Left colon (tissue), 2 donors: ENCODE data around the gene ZNF383. TPM values are rescaled to one million over a fixed set of nuclear protein-coding genes. Genes with fewer than 3 reads are reported as not detected.
"Not testable (repeated sequence)": the region's sequence is repeated elsewhere in the genome, so short reads cannot be mapped to it uniquely, and the experiment has no call there.

Experiments
- ATAC-seq: fragments of 200-7000 bp; cut with Tn5 transposase; one replicate; pipeline ENCODE4 v1.9.1; 2020; ENCODE audit warnings: mild to moderate bottlenecking, moderate library complexity
- DNase-seq, 2 donors: peaks; one replicate each; pipeline ENCODE4 v3.0.0-alpha.2; 2020
- intact Hi-C, 2 donors: fragments of 100-400 bp; cut with DNase I in 1 of 2; cut with micrococcal nuclease in 1 of 2; formaldehyde crosslinking; loops; one replicate each; pipeline versions ENCODE4 v1.11.2 to v1.14.0; 2022; cut with DNase I, micrococcal nuclease
- long read RNA-seq: library from polyadenylated mRNA; unstranded; transcript quantifications from one replicate; pipeline ENCODE4 v2.0.0, GENCODE V29; 2021
- total RNA-seq, 2 donors: library from RNA; stranded (reverse); fragmentation: NEBNext Ultra II Directional; extraction: Animal tissue kit (Norgen Biotek cat#: 25700); gene quantifications; one replicate each; pipeline ENCODE4 v1.2.1, GENCODE V29; 2021
- donor health status: DM: no; HTN: no; CAD: no.
- donor health status: DM: yes; HTN: yes; CAD: no.

The ZNF383 gene
- 1 to 10 TPM; 8.4 to 9.0 TPM for total RNA-seq
- long read RNA-seq, partial matches to known transcripts: 0 of 3 reads
- long read RNA-seq, other reads (novel, unspliced or antisense): 3 of 3 reads

DNA sequence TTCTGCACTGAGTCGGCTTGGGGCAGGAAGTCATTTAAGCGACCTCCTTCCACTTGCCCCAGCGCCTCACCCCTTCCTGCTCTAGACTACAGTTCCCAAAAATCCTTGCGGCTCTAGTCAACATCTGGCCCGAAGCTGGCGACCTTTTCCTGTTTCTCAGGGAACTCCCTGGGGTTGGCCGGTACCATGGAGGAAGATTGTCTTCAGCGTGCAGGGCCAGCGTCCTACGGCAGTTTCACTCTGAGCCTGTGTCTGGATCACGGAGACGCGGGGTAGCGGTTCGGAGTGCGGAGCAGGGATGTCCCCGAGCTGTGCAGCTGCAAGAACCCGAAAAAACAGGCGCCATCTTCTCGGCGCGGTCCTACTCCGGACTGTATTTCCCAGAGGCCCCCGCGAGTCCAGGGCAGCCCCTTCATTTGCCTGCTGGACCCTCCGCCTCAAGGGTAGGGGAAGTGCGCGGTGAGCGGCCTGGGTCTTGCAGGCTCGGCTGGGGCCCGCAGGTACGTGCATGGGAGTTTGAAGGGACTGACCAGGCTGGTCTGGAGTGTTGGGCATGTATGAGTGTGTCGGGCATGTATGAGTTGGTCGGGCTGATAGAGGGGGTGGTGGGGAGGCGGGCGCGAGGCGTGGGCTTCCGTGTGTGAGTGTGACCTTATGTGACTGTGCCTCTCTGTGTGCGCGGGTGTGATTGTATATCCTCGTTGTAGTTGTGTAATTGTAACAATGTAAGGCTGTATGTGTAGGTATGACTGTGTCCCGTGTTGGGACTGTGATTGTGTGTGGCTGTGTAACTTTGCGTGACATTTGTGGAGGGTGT lies at the start of gene ZNF383:
Gene ZNF383 (plus strand): TSS at position 440 of the 817 bp plus-strand sequence. CDS start 12,240 bp downstream, outside the sequence.
- peak; percentile 88 to 90 for DNase-seq
- peak; percentile 97 for ATAC-seq
- intact Hi-C loops: no loop called here

DNA sequence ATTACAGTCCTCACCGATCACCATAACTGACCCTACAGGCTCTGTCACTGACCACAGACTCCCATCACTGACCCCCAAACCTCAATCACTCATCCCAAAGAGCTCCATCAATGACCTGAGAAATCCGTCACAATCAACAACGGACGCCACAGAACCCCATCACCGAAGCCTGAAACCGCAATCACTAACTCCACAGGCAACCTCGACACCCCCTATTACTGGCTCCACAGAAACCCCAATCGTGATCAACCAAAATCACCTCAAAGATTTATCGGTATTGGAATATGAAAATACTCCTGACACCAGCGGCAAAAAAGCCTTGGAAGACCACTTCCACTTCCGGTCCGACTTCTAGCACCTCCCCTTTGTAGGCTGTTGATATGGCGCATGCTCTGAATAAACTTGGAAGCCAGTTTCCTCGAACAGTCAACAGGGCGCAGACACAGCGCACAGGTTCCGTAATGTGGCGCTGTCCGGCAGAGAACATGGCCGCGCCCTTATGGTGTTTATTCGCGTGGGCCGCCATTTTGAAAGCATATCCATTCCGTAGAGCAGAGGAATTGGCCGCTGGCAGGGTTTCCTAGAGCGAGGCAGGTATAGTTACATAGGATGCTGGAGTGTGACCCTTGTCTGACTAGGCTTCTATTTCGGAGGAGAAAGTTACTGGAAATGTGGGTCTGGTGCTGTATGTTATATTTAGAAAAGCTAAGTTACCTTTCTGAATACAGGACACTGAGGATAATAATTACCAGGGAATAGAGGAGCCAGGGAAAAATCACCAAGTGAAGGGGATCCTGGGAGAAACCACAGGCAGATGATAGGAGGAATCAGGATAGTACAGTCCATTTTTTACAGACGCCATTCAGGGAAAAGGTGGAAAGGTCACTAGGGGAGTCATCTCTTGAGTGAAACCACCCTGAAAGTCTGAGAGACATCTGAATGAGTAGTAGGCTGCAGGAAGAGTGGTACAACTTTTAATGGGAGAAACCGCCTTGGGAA lies 45.3 kb upstream of the ZNF383 start, which contains the start of gene ZNF585A:
Gene ZNF585A (minus strand): TSS at position 328 of the 999 bp plus-strand sequence. CDS start 2,785 bp downstream, outside the sequence.
- intact Hi-C loops: loop anchor here in 1 of 2 donors (5.0 kb wide), 1 partner anchor 40 kb away; the partner anchor contains the start of gene ZNF585B
- peak; percentile 100 for ATAC-seq
- peak; percentile 91 to 94 for DNase-seq

DNA sequence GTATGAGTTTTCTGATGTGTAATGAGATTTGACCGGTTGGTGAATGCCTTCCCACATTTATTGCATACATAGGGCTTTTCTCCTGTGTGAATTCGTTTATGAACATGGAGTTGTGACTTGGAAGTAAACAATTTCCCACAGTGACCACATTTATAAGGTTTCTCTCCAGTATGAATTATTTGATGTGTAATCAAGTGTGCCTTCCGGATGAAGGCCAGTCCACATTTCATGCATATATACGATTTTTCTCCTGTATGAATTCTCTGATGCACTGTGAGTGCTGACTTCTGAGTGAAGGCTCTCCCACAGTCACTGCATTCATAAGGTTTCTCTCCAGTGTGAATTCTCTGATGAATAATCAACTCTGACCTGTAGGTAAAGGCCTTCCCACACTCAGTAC lies 31.9 kb upstream of the ZNF383 start:
- intact Hi-C loops, DNase-seq, ATAC-seq: not testable (repeated sequence)

DNA sequence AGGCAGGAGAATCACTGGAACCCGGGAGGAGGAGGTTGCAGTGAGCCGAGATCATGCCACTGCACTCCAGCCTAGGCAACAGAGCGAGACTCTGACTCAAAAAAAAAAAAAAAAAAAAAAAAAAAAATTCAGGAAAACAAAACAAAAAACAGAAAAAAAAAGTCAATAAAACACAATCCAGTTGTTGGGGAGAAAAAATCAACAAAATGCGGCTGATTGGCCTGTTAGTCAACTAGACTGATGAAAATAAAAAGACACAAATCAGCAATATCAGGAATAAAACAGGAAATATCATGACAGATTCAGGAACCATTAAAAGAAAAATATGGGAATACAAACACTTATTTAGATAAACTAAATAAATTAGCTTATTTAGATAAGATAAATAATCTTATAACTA lies 22.8 kb upstream of the ZNF383 start:
- DNase-seq, ATAC-seq, intact Hi-C loops: not testable (repeated sequence)

DNA sequence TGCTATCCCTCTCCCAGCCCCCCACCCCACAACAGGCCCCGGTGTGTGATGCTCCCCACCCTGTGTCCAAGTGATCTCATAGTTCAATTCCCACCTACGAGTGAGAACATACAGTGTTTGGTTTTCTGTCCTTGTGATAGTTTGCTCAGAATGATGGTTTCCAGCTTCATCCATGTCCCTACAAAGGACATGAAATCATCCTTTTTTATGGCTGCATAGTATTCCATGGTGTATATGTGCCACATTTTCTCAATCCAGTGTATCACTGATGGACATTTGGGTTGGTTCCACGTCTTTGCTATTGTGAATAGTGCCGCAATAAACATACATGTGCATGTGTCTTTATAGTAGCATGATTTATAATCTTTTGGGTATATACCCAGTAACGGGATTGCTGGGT lies 20.9 kb upstream of the ZNF383 start:
- DNase-seq, intact Hi-C loops, ATAC-seq: not testable (repeated sequence)

DNA sequence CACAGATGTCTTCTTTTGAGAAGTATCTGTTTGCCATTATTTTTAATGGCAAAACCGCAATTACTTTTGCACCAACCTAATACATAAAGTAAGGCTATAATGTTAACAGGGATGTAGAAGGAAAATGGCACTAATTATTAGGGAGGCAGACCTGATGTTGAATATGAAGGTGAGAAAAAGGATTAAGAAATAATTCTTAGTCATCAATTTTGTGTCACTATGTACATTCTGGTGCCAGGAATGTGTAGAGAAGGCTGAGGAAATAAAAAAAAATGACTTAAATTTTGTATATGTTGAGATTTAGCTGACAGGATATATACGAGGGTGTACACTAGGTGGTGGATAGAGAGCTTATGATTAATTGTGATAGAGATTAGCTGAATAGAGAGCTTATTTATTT lies 20.2 kb upstream of the ZNF383 start:
- ATAC-seq: no peak
- intact Hi-C loops: no loop called here
- DNase-seq: no peak

DNA sequence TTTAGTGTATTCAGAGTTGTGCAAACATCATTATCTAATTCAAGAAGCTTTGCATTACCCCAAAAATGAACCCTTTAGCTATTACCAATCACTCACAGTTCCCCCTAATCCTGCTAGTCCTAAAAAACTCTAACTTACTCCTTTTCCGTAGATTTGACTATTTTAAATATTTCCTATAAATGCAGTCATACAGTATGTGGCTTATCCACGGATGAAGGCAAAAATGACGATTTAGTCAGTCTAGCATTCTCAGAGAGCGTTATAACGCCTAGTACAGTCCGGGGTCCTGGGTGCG lies 587 bp upstream of the ZNF383 start:
- intact Hi-C loops: no loop called here
- ATAC-seq: no peak
- DNase-seq: no peak

DNA sequence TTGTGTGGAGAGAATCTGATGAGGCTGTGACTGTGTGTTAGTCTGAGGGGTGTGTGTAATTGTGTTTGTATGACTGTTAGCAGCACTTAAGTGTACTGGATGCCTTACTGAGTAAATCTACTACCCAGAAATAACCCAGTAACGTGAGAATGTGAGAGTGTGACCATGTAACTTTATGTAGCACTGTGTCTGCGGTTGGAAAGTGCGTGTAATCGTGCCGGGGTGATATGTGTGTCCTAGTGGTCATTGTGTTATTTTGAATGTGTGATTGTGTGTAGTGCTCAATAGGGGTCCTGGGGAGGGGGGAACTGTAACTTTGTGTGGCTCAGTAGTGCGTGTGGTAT lies 550 bp downstream of the ZNF383 start:
- ATAC-seq (no peak), DNase-seq (no peak)
- intact Hi-C loops: no loop called here

DNA sequence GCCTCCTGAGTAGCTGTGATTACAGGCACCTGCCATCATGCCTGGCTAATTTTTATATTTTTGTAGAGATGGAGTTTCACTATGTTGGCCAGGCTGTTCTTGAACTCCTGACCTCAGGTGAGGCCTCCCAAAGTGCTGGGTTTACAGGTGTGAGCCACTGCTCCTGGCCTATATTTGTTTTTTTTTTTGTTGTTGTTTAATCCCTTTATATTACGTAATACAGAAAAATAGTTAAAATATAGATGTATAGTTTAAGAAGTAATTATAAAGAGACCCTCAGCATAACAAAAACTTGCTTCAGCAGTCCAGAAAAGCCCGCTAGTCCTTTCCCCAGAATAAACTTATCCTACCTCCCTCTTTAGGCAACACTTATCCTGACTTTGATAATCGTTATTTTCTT lies 2.4 kb downstream of the ZNF383 start:
- DNase-seq (no peak), ATAC-seq (no peak)
- intact Hi-C loops: no loop called here

DNA sequence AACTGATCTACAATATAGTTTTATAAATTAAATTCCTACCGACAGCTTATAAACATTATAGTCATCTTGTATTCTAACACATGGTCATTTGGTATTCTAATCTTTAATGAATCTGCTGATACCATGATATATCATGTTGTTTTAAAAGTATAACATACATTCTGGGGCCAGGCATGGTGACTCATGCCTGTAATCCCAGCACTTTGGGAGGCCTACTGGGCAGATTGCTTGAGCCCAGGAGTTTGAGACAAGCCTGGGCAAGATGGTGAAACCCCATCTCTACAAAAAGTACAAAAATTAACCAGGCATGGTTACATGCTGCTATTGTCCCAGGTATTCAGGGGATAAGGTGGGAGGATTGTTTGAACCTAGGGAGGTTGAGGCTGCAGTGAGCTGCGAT lies 3.1 kb downstream of the ZNF383 start:
- no peak for DNase-seq
- no peak for ATAC-seq
- intact Hi-C loops: no loop called here

DNA sequence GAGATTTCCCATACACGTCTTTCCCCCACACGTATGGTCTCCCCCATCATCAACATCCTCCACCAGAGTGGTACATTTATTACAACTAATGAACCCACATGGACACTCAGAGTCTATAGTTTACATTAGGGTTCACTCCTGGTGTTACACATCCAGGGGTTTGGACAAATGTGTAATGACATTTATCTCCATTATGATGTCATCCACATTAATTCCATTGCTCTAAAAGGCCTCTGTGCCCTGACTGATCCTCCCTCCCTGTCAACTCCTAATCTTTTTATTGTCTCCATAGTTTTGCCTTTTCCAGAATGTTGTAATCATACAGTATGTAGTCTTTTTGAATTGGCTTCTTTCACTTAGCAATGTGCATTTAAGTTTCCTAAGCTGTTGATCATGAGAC lies 8.2 kb downstream of the ZNF383 start:
- ATAC-seq: no peak
- no peak for DNase-seq
- intact Hi-C loops: no loop called here

DNA sequence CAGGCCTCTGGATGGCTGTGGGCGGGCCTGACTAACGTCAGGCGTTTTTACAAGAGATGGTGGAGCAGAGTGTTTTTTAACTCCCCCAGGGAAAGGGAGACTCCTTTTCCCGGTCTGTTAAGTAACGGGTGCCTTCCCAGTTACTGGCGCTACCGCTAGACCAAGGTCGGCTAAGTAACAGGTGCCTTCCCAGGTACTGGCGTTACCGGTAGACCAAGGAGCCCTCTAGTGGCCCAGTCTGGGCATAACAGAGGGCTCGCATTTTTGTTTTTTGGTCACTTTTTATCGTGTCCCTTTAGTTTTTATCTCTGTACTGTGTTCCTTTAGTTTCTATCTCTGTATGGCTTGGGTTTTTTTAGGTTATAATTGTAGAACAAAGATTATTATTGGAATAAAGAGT lies 10.0 kb downstream of the ZNF383 start:
- no peak for ATAC-seq
- intact Hi-C loops: no loop called here
- no peak for DNase-seq

DNA sequence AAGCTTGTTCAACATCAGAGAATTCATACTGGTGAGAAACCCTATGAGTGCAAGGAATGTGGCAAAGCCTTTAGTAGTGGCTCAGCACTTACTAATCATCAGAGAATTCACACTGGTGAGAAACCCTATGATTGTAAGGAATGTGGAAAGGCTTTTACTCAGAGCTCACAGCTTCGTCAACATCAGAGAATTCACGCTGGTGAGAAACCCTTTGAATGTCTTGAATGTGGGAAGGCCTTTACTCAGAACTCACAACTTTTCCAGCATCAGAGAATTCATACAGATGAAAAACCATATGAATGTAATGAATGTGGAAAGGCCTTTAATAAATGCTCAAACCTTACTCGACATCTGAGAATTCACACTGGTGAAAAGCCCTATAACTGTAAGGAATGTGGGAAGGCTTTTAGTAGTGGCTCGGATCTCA lies 25.2 kb downstream of the ZNF383 start:
- no peak for ATAC-seq
- intact Hi-C loops: no loop called here
- DNase-seq: no peak

DNA sequence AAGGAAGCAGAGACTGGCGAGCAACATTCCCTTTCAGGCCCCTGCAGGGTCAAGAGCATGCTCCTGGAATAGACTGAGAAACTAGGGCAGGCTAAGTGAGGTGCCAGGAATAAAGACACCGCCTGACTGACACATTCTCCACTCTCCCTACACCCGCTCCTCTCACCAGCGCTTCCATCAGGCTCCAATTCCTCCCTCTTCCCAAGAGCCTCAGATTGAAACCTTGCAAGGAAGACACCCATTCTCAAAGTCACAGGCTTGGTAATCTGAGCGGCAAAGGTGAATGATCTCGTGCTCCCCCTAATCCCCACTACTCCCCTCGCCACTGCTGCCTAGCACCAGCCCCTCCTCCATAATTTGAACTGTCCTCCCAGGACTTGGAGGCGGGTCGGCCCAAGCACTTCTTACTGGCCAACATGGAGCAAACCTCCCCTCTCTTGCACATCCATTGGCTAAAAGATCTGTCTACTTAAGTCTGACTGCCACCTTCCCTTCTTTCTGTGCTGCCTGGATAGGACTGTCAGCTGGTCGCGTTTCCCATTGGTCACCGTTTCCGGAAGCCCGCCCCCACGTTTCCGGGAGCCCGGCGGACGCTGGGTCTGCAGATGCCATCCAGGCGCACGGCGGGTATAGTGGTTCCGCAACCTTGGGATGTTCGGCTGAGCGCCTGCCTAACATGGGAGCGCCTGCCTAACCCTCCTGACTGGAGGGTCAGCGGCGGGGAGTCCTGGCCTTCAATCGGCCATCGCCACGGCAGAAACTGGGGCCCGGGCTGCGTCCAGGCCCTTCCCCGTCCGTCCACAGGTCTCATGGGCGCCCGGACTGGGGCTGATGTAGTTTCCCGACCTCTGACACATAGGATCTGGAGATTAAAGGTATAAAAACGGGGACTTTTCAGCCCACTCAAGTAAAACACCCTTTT lies 33.6 kb downstream of the ZNF383 start:
- intact Hi-C loops: no loop called here
- peak; percentile 61 to 69 for DNase-seq
- ATAC-seq: peak; percentile 93

DNA sequence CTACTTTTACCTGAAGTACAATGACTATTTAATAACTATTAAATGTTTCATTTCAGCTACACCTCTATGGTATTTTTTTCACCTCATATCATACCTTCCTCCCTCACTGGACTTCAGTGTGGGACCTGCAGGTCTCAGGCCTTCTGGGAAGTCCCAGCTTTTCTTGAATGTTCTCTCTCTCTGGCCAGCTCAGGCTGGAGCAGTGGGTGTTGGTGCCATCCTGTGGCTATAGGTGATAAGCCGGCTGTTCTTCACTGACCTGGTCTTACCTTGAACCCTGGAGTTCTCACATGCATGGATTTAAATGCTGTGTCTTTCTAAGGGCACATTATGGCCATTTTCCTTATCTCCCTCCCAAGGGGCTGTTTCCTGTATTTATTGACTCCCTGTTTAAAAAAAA lies 45.0 kb downstream of the ZNF383 start:
- DNase-seq, ATAC-seq, intact Hi-C loops: not testable (repeated sequence)

DNA sequence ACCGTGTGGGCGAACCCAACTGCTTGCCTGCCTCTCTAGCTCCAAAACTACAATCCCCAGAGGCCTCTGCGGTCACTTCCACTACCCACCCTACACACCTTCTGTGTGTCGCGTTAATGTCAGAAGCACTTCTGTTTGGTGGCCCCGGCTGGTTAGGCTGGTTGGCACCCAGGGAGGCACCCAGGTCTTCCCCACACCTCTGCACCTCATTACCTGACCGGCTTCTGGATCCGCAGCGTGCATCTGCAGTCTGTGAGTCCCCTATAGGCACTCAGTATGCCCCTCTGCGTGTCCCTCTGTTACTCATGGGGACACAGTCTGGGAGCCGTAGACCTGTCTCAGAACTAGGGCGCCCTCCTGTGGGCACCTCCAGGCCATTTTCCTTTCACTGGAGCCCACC lies 49.0 kb downstream of the ZNF383 start:
- DNase-seq, intact Hi-C loops, ATAC-seq: not testable (repeated sequence)

DNA sequence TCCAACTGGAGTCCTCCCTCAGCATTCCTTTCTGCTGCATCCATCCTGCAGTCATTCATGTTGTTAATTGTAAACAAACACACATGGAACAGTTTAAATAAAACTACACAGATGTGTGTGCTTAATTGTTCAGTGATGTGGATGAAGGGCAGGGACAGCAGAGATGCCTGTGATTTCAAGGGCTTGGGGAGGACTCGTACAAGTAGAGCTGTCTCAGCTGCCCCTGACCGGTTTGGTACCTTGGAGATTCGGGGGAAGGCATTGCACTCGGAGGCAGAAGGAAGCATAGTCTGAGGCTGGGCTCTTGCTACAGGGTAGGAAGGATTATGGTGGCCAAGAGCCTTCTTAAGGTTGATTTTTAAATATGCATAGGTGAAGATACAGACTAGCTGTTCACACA lies 49.7 kb downstream of the ZNF383 start:
- ATAC-seq, intact Hi-C loops, DNase-seq: not testable (repeated sequence)

DNA sequence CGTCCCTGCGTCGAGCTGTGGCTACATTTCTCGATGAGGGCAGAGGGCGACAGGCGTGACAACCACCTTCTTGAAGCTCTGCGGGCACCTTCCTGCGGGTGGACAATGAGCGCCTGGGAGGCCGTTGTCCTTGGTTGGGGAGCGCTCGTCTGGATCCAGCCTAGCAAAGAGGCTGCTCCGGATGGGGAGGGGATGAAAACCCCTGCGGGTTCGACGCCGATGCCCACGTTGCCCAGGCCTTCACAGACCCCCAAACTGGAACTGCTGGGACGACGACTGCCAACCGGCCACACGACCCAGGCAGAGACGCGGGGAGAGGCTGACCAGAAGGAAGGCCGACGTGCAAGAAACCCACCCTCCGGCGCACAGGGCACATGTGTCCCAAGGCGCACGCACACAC lies 62.6 kb downstream of the ZNF383 start:
- ATAC-seq, intact Hi-C loops, DNase-seq: not testable (repeated sequence)
